ENCODE data around the gene HMBS.
"Not testable (repeated sequence)": the region's sequence is repeated elsewhere in the genome, so short reads cannot be mapped to it uniquely, and the experiment has no call there.

Gene HMBS

DNA sequence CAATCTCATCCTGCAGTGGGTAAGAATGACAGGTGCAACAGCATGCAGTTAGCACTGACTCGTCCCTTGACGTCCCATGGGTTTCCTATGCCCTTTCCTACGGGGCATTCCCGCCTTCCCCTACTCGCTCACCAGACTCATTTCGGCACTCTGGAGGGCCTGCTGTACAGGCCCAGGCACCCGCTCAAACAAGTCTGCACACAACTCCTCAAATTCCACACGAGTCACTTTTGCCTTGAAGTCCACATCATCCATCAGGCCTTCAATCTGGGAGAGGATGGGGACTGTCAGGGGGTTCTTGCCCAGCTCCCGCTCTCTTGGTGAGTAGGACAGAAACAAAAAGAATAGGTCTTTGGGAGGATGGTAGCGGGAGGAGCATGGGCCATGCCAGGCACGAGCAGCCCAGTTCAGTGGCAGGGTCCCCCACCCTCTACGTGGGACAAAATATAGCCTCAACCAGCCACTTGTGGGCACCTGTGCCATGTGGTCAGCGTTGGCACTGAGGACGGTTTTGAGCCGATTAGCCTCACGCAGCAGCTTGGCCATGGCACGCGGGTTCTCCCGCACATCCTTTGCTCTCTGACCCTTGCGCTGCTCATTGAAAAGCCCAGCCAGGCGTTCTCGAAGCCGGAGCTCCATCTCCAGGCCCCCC, 32.4 kb upstream of the HMBS start:
- Histone ChIP-seq H3K4me3 (ENCODE audit: low read depth, low read length) (no peak overlapping the region), H3K36me3 (ENCODE audit: control insufficient read depth, insufficient read depth, low read length) (peaks cover 85% of the 10 kb centered on the region), H3K27ac (ENCODE audit: low read depth, low read length) (no peak overlapping the region), H3K4me1 (ENCODE audit: control insufficient read depth, insufficient read depth, low read length) (peaks cover 6% of the 10 kb centered on the region), H3K9ac (ENCODE audit: low read length) (no peak overlapping the region), H3K27me3 (ENCODE audit: control insufficient read depth, insufficient read depth, low read length) (no peaks in the 10 kb centered on the region), H3K9me3 (ENCODE audit: control insufficient read depth, insufficient read depth, low read depth, low read length) (no peaks in the 10 kb centered on the region)

DNA sequence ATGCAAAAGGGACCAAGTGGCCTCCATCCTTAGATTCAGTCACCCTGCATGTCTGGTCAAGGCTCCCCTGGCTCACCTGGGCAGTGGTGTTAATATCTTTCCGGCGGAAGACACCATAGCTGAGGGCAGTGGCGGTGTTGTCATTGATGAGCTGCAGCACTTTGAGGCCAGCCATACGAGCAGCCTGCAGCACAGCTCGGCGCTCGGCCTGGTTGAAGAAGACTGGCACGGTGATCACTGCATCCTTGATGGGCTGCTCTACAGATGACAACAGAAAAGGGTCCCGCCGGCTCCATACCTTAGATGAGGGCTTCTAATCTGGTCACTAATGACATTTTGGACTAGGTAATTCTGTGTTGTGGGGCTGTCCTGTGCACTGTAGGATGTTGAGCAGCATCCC, 30.3 kb upstream of the HMBS start:
- peaks cover 6% of the 10 kb centered on the region for H3K4me1 ChIP-seq (ENCODE audit: control insufficient read depth, insufficient read depth, low read length)
- peaks cover 64% of the 10 kb centered on the region for H3K36me3 ChIP-seq (ENCODE audit: control insufficient read depth, insufficient read depth, low read length)

DNA sequence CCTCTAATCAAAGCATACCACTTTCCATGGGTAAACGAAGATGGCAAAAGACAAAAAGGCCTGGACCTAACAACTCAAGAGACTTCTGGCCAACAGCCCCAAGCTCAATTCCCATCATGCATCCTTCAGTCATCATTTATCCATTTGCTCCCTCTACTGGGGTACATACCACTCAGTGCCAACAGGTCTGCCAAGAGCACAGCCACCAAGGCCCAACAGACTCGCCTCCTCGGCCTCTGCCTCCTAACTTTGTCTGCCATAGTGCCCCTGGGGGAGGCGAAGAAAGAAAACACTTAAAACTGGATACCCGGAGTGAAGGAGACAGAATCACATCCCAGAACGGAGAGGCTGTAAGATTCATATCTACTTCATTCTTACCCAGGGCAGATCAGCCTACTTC, 28.8 kb upstream of the HMBS start:
- Histone ChIP-seq H3K27ac (ENCODE audit: low read depth, low read length) (0 out of 2 replicates have a peak overlapping the region, but pooled peaks have one; percentile 93), H3K9ac (ENCODE audit: low read length) (peak overlapping the region; percentile 92), H3K27me3 (ENCODE audit: control insufficient read depth, insufficient read depth, low read length) (no peaks in the 10 kb centered on the region), H3K9me3 (ENCODE audit: control insufficient read depth, insufficient read depth, low read depth, low read length) (no peaks in the 10 kb centered on the region), H3K4me1 (ENCODE audit: control insufficient read depth, insufficient read depth, low read length) (peaks cover 6% of the 10 kb centered on the region), H3K4me3 (ENCODE audit: low read depth, low read length) (peak overlapping the region; percentile 78), H3K36me3 (ENCODE audit: control insufficient read depth, insufficient read depth, low read length) (peaks cover 49% of the 10 kb centered on the region)

More for the DNA sequence above, 30.3 kb upstream of the HMBS start:
- Histone ChIP-seq H3K9ac (ENCODE audit: low read length) (no peak overlapping the region), H3K27me3 (ENCODE audit: control insufficient read depth, insufficient read depth, low read length) (no peaks in the 10 kb centered on the region), H3K27ac (ENCODE audit: low read depth, low read length) (no peak overlapping the region), H3K9me3 (ENCODE audit: control insufficient read depth, insufficient read depth, low read depth, low read length) (no peaks in the 10 kb centered on the region), H3K4me3 (ENCODE audit: low read depth, low read length) (no peak overlapping the region)

DNA sequence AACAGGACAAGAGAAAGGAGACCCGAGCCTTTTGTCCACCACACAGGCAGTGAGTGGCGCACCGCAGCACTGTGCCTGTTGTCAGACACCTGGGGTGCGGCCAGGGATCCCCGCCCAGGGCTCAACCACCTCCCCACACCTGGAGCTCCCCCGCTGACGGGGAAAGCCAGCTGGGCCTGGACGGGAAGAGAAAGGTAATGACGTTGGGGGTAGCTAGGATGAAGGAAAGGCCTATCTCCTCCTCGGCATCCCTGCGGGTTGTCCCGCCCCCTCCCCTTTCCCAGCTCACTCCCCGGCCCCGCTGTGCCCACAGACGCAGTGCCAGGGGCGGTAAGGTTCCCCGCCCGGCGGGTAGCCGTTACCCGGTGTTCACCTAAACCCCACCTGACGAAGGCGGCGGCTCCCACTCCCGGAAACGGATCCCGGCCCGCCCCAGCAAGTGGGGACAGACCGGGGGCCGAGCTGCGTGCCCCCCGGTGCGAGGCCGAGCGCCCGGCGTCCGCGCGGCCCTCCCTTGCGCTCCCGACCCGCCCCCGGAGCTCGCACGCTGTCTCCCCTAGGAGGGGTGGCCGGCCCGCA, 28.2 kb upstream of the HMBS start:
- peak overlapping the region; percentile 78 for H3K4me3 ChIP-seq (ENCODE audit: low read depth, low read length)
- H3K9me3 ChIP-seq (ENCODE audit: control insufficient read depth, insufficient read depth, low read depth, low read length) = no peaks in the 10 kb centered on the region
- peaks cover 43% of the 10 kb centered on the region for H3K36me3 ChIP-seq (ENCODE audit: control insufficient read depth, insufficient read depth, low read length)
- H3K27ac ChIP-seq (ENCODE audit: low read depth, low read length) = peak overlapping the region; percentile 93
- H3K27me3 ChIP-seq (ENCODE audit: control insufficient read depth, insufficient read depth, low read length) = no peaks in the 10 kb centered on the region
- peak overlapping the region; percentile 92 for H3K9ac ChIP-seq (ENCODE audit: low read length)
- peaks cover 6% of the 10 kb centered on the region for H3K4me1 ChIP-seq (ENCODE audit: control insufficient read depth, insufficient read depth, low read length)

DNA sequence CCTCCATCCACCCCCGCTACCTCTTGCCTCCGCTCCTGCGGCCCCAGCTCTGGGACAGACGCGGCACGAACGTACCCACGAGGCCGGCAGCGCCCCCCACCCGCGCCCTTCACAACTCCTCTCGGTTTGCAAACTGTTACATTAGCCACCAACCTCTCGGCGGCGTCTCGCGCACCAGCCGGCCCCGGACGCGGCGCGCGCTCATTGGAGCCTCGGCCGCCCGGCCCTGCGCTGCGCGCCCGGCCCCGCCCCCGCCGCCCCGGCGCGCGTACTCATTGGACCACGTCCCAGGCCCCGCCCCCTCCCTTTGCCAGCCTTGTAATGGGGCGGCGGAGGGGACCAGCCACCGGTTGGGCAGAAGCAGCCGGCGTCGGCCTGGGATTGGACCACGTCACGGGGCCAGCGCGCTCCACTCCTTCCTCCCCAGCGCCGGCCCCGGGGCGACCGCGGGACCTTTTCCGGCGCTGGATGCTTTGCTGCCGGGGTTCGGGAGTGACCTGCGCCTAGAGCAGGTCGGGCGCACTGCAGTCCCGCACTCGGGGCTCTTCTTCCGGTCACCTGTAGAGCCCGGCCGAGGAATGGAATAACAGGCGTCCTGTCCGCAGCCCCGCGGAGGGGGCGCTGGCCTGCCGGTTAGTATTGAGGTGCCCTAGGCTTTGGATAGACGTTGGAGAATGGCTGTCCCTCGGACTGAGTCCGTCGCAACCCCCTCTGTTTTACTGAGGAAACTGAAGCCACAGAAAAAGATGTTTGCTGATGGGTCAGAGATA, 27.5 kb upstream of the HMBS start, which contains the start of gene HYOU1:
Gene HYOU1 (minus strand): TSS at position 206 of the 770 bp plus-strand sequence. CDS start 1,045 bp downstream, outside the sequence.
- no peaks in the 10 kb centered on the region for H3K9me3 ChIP-seq (ENCODE audit: control insufficient read depth, insufficient read depth, low read depth, low read length)
- H3K4me3 ChIP-seq (ENCODE audit: low read depth, low read length) = peak within 1 kb of the TSS; percentile 96
- H3K27ac ChIP-seq (ENCODE audit: low read depth, low read length) = peak within 1 kb of the TSS; percentile 93
- peak within 1 kb of the TSS; percentile 92 for H3K9ac ChIP-seq (ENCODE audit: low read length)
- no peaks in the 10 kb centered on the region for H3K27me3 ChIP-seq (ENCODE audit: control insufficient read depth, insufficient read depth, low read length)
- H3K4me1 ChIP-seq (ENCODE audit: control insufficient read depth, insufficient read depth, low read length) = peaks cover 6% of the 10 kb centered on the region
- peaks cover 36% of the 10 kb centered on the region for H3K36me3 ChIP-seq (ENCODE audit: control insufficient read depth, insufficient read depth, low read length)

DNA sequence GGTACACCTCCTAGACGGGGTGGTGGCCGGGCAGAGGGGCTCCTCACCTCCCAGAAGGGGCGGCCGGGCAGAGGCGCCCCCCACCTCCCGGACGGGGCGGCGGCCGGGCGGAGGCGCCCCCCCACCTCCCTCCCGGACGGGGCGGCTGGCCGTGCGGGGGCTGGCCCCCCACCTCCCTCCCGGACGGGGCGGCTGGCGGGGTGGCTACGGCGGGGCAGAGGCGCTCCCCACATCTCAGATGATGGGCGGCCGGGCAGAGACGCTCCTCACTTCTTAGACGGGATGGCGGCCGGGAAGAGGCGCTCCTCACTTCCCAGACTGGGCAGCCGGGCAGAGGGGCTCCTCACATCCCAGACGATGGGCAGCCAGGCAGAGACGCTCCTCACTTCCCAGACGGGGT, 25.6 kb upstream of the HMBS start:
- H3K9ac ChIP-seq (ENCODE audit: low read length); H3K27ac ChIP-seq (ENCODE audit: low read depth, low read length); H3K4me3 ChIP-seq (ENCODE audit: low read depth, low read length); H3K4me1 ChIP-seq (ENCODE audit: control insufficient read depth, insufficient read depth, low read length); H3K9me3 ChIP-seq (ENCODE audit: control insufficient read depth, insufficient read depth, low read depth, low read length); H3K27me3 ChIP-seq (ENCODE audit: control insufficient read depth, insufficient read depth, low read length): not testable (repeated sequence)
- peaks cover 17% of the 10 kb centered on the region for H3K36me3 ChIP-seq (ENCODE audit: control insufficient read depth, insufficient read depth, low read length)

DNA sequence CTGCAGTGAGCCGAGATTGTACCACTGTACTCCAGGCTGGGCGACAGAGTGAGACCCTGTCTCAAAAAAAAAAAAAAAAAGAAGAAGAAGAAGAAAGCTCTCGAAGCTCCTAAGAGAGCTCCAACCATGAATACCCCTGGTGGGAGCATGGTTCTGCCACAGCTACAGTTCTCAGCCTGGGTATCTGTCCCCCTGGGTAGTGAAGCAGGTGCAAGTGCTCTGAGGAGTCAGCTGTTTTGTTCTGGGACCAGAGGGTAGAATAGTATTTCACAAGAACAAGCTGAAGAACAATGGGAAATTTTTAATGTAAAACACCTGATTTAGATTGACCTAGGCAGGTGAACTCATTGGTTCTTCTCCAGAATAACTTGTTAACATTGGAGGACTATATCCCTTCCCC, 23.4 kb upstream of the HMBS start:
- Histone ChIP-seq H3K9ac (ENCODE audit: low read length) (no peak overlapping the region), H3K4me3 (ENCODE audit: low read depth, low read length) (no peak overlapping the region), H3K9me3 (ENCODE audit: control insufficient read depth, insufficient read depth, low read depth, low read length) (no peaks in the 10 kb centered on the region), H3K36me3 (ENCODE audit: control insufficient read depth, insufficient read depth, low read length) (no peaks in the 10 kb centered on the region), H3K27ac (ENCODE audit: low read depth, low read length) (no peak overlapping the region), H3K27me3 (ENCODE audit: control insufficient read depth, insufficient read depth, low read length) (no peaks in the 10 kb centered on the region), H3K4me1 (ENCODE audit: control insufficient read depth, insufficient read depth, low read length) (no peaks in the 10 kb centered on the region)

DNA sequence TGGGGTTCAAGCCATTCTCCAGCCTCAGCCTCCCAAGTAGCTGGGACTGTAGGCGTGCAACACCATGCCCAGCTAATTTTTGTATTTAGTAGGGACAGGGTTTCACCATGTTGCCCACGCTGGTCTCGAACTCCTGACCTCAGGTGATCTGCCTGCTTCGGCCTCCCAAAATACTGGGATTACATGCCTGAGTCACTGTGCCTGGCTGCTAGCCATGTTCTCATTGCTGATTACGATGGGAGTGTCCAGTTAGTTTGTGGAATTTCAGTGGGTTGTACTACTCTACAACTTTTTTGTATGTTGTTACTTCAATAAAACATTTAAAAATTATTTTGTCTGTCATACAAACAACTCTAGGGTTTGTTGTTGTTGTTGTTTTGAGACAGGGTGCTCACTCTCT, 21.9 kb upstream of the HMBS start:
- Histone ChIP-seq H3K27ac (ENCODE audit: low read depth, low read length) (no peak overlapping the region), H3K9ac (ENCODE audit: low read length) (no peak overlapping the region), H3K9me3 (ENCODE audit: control insufficient read depth, insufficient read depth, low read depth, low read length) (no peaks in the 10 kb centered on the region), H3K36me3 (ENCODE audit: control insufficient read depth, insufficient read depth, low read length) (no peaks in the 10 kb centered on the region), H3K4me1 (ENCODE audit: control insufficient read depth, insufficient read depth, low read length) (no peaks in the 10 kb centered on the region), H3K4me3 (ENCODE audit: low read depth, low read length) (no peak overlapping the region), H3K27me3 (ENCODE audit: control insufficient read depth, insufficient read depth, low read length) (no peaks in the 10 kb centered on the region)

DNA sequence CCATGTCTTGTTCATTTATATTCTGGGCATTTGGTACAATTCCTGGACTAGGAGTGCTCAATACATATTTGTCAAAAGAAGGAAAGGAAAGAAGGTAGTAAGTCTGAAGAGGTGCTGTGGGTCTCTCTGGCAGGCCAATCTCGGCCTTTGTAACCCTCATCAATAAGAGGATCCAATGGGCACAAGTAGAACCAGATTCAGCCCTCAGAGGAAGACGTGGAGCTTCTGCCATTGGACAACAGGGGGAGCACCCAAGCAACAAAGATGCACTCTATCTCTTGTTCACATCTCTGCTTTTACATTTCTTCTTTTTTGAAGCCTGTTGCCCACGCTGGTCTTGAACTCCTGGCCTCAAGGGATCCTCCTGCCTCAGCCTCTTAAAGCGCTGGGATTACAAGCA, 19.3 kb upstream of the HMBS start:
- H3K9me3 ChIP-seq (ENCODE audit: control insufficient read depth, insufficient read depth, low read depth, low read length) = no peaks in the 10 kb centered on the region
- peaks cover 11% of the 10 kb centered on the region for H3K36me3 ChIP-seq (ENCODE audit: control insufficient read depth, insufficient read depth, low read length)
- H3K4me1 ChIP-seq (ENCODE audit: control insufficient read depth, insufficient read depth, low read length) = no peaks in the 10 kb centered on the region
- no peak overlapping the region for H3K27ac ChIP-seq (ENCODE audit: low read depth, low read length)
- H3K27me3 ChIP-seq (ENCODE audit: control insufficient read depth, insufficient read depth, low read length) = no peaks in the 10 kb centered on the region
- H3K4me3 ChIP-seq (ENCODE audit: low read depth, low read length) = no peak overlapping the region
- no peak overlapping the region for H3K9ac ChIP-seq (ENCODE audit: low read length)

DNA sequence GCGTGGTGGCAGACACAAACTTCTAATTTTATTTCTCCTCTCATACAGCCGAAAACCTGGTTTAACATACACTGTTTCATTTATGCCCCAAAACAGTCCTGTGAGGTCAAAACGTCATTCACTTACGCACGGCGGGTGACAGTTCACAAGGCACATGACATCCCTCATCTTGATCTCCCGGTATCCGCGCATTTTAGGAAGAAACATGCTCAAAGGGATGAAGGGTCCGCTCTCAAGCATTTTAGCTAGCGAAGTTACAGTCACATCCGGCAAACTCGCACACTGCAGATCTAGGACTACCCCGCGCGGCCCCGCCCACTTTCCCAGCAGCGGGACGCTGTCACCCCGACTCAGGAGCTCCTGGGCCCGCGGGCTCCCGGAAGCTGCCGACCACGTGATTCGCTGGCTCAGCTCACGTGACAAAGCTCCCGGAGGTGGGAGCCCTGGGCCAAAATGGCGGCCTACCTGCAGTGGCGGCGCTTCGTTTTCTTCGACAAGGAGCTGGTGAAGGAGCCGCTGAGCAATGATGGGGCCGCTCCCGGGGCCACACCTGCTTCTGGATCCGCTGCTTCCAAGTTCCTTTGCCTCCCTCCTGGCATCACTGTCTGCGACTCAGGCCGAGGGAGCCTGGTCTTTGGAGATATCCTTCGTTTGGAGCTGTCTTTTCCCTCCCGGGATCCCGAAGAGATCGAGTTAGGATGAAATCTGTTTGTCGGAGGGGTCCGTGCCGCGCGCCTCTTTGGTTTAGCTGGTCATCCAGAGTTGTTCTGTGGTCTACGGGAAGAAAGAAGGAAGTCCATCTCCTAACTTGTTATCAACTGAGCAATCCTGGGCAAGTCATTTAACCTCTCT, 17.1 kb upstream of the HMBS start, which contains the start of gene VPS11:
Gene VPS11 (plus strand): TSS at position 448 of the 852 bp plus-strand sequence. CDS start 6 bp downstream, at position 454.
- Histone ChIP-seq H3K9me3 (ENCODE audit: control insufficient read depth, insufficient read depth, low read depth, low read length) (no peaks in the 10 kb centered on the region), H3K4me1 (ENCODE audit: control insufficient read depth, insufficient read depth, low read length) (no peaks in the 10 kb centered on the region), H3K27ac (ENCODE audit: low read depth, low read length) (no peak within 1 kb of the TSS), H3K9ac (ENCODE audit: low read length) (peak within 1 kb of the TSS; percentile 83), H3K4me3 (ENCODE audit: low read depth, low read length) (peak within 1 kb of the TSS; percentile 87), H3K36me3 (ENCODE audit: control insufficient read depth, insufficient read depth, low read length) (peaks cover 28% of the 10 kb centered on the region), H3K27me3 (ENCODE audit: control insufficient read depth, insufficient read depth, low read length) (no peaks in the 10 kb centered on the region)

Data from HUES6 (cell line).